Endothelial cell of umbilical vein (primary cell): Measurements from ENCODE around the gene MAGI1.

Experiments
- EZH2 ChIP-seq: IDR thresholded peaks from 2 replicates; pipeline ENCODE4 v1.6.1; 2012; ENCODE audit warnings: borderline replicate concordance, low read depth, mild to moderate bottlenecking, moderate library complexity, low read length, inconsistent platforms; ENCODE audit not compliant: severe bottlenecking
- JUN ChIP-seq: IDR thresholded peaks from 2 replicates; pipeline ENCODE4 v1.6.1; 2011; ENCODE audit warnings: borderline replicate concordance, low read depth; ENCODE audit not compliant: insufficient read length, insufficient read depth
- POLR2A ChIP-seq: IDR thresholded peaks from 2 replicates; pipeline ENCODE4 v1.6.1; 2012; ENCODE audit warnings: low read depth, mild to moderate bottlenecking, control low read depth, low read length
- POLR2AphosphoS5 ChIP-seq: IDR thresholded peaks from 2 replicates; pipeline ENCODE4 v1.6.1; 2012; ENCODE audit warnings: low read depth, mild to moderate bottlenecking, control low read depth, low read length, moderate library complexity; ENCODE audit not compliant: insufficient read depth
- TF ChIP-seq, protein P1 (sequence below), 2 donors: IDR thresholded peaks; 1 replicate in 1 of 2; 2 replicates in 1 of 2; pipeline ENCODE4 v1.5.1; 2011; ENCODE audit warnings: low read length in 2 of 2, mild to moderate bottlenecking in 2 of 2, moderate library complexity in 2 of 2, control low read depth in 1 of 2, inconsistent platforms in 1 of 2, low read depth in 1 of 2; ENCODE audit not compliant: insufficient read depth in 1 of 2; ENCODE audit errors: extremely low read depth in 1 of 2

GRCh38 chr3:65894126-65894525, 144.6 kb downstream of the MAGI1 start:
- TF ChIP-seq EZH2 (no peak), POLR2A (no peak), POLR2AphosphoS5 (no peak), JUN (no peak)
- TF ChIP-seq, protein P1, sequence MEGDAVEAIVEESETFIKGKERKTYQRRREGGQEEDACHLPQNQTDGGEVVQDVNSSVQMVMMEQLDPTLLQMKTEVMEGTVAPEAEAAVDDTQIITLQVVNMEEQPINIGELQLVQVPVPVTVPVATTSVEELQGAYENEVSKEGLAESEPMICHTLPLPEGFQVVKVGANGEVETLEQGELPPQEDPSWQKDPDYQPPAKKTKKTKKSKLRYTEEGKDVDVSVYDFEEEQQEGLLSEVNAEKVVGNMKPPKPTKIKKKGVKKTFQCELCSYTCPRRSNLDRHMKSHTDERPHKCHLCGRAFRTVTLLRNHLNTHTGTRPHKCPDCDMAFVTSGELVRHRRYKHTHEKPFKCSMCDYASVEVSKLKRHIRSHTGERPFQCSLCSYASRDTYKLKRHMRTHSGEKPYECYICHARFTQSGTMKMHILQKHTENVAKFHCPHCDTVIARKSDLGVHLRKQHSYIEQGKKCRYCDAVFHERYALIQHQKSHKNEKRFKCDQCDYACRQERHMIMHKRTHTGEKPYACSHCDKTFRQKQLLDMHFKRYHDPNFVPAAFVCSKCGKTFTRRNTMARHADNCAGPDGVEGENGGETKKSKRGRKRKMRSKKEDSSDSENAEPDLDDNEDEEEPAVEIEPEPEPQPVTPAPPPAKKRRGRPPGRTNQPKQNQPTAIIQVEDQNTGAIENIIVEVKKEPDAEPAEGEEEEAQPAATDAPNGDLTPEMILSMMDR (IDR thresholded peaks at IDR 0.05; ENCODE audit: extremely low read depth in 1 of 2, insufficient read depth in 1 of 2, low read depth in 1 of 2, low read length in 2 of 2) = no peak
